K562 (cell line): ENCODE measurements around the gene EPHB4. TPM values are rescaled to one million over a fixed set of nuclear protein-coding genes. Genes with fewer than 3 reads are reported as not detected.

Experiments used
- CHCHD3 ChIP-seq: fragments of 250-450 bp; sonication (Bioruptor Pico); IDR thresholded peaks from 2 replicates; pipeline ENCODE4 v2.1.2; 2022; ENCODE audit warnings: mild to moderate bottlenecking
- CHD7 ChIP-seq: fragments of 200-600 bp; sonication (generic); IDR thresholded peaks from one replicate; pipeline ENCODE4 v1.6.1; 2012; ENCODE audit warnings: mild to moderate bottlenecking, low read depth, low read length, inconsistent platforms
- ETS2 ChIP-seq: IDR thresholded peaks from 2 replicates; pipeline ENCODE4 v1.6.1; 2016; ENCODE audit warnings: borderline replicate concordance, missing genetic modification characterization, mild to moderate bottlenecking, moderate library complexity, missing compliant biosample characterization; ENCODE audit not compliant: poor library complexity, severe bottlenecking
- FOXM1 ChIP-seq, 2 experiments: fragments of 450-650 bp in 1 of 2; sonication (generic) in 1 of 2; formaldehyde crosslinking in 1 of 2; IDR thresholded peaks; 2 replicates each; pipeline versions ENCODE4 v1.6.1 to v1.9.0; 2017 to 2022; ENCODE audit warnings: low read depth in 2 of 2, mild to moderate bottlenecking in 2 of 2, missing genetic modification reagents in 1 of 2, moderate library complexity in 1 of 2
- FOXO4 ChIP-seq: fragments of 450-650 bp; formaldehyde crosslinking; IDR thresholded peaks from 2 replicates; pipeline ENCODE4 v1.4.0; 2020; ENCODE audit warnings: mild to moderate bottlenecking, moderate library complexity
- RBBP5 ChIP-seq: fragments of 200-600 bp; sonication (generic); IDR thresholded peaks from 2 replicates; pipeline ENCODE4 v1.6.1; 2012; ENCODE audit warnings: borderline replicate concordance, mild to moderate bottlenecking, low read length, control low read depth, inconsistent platforms; ENCODE audit not compliant: insufficient read depth, poor library complexity, severe bottlenecking
- TEAD4 ChIP-seq, 2 experiments: sonication (generic) in 1 of 2; formaldehyde crosslinking in 1 of 2; IDR thresholded peaks; 2 replicates each; pipeline versions ENCODE4 v1.6.1 to v1.8.0; 2012 to 2022; ENCODE audit warnings: borderline replicate concordance in 1 of 2, inconsistent platforms in 1 of 2, low read length in 1 of 2, mild to moderate bottlenecking in 1 of 2, missing genetic modification reagents in 1 of 2
- ZBTB7A ChIP-seq: IDR thresholded peaks from 2 replicates; pipeline ENCODE4 v1.6.1; 2011; ENCODE audit warnings: low read depth, mild to moderate bottlenecking, low read length, moderate library complexity, borderline replicate concordance; ENCODE audit not compliant: control insufficient read depth
- ZNF436 ChIP-seq: fragments of 250-450, 450-650 bp; sonication (Bioruptor Pico); formaldehyde crosslinking; IDR thresholded peaks from 2 replicates; pipeline ENCODE4 v1.7.0; 2020; ENCODE audit warnings: mild to moderate bottlenecking
- ZNF511 ChIP-seq: sonication (generic); formaldehyde crosslinking; IDR thresholded peaks from 2 replicates; pipeline ENCODE4 v1.8.0; 2022; ENCODE audit warnings: mild to moderate bottlenecking, missing genetic modification reagents
- ZNF699 ChIP-seq: fragments of 250-450 bp; sonication (Bioruptor Pico); IDR thresholded peaks from 2 replicates; pipeline ENCODE4 v1.8.0; 2021; ENCODE audit warnings: mild to moderate bottlenecking, moderate library complexity; ENCODE audit not compliant: insufficient replicate concordance
- polyA plus RNA-seq, 8 experiments: library from polyadenylated mRNA; depleted of rRNA in 4 of 8; stranded (reverse) in 5 of 8; unstranded in 3 of 8; fragments of >200 nt; fragmentation: Nextera tagmentation in 2 of 8; fragmentation: Illumina TruSeq in 1 of 8; extraction: Ambion mirVana in 2 of 8; extraction: Trizol in 1 of 8; gene quantifications; 2 replicates each; pipeline versions ENCODE4 v1.2.1 to v1.2.3, GENCODE V29; 2011 to 2014; ENCODE audit warnings: inconsistent platforms in 1 of 8, missing spikeins in 1 of 8
- total RNA-seq, 7 experiments: library from RNA; depleted of rRNA in 6 of 7; stranded (reverse); fragments of >200 nt in 6 of 7; fragmentation: Illumina TruSeq in 2 of 7; extraction: Trizol in 2 of 7; gene quantifications; 2 replicates each; pipeline versions ENCODE4 v1.2.1 to v1.2.3, GENCODE V29; 2011 to 2021; ENCODE audit warnings: low replicate concordance in 1 of 7

The EPHB4 gene
- total and polyA plus RNA-seq, 9 of the 15 experiments (the other 6 are each of a cell fraction or from before 2014, with no cell fraction given): 1.2 to 82.1 (median 37.9) TPM

GRCh38 chr7:100826514-100827329 is 601 bp downstream of the EPHB4 start (continued):
- TF ChIP-seq CHD7: no peak
- peak; percentile 84; the same call in 1 of the 2 replicates for TF ChIP-seq ZBTB7A
- no peak for TF ChIP-seq FOXO4 (CRISPR knock-in tag)
- 0 out of 2 replicates have a peak, but pooled peaks have one; percentile 26 for TF ChIP-seq FOXM1 (IDR thresholded peaks at IDR 0.05; ENCODE audit: low read depth)
- TF ChIP-seq FOXM1 (CRISPR knock-in tag; IDR thresholded peaks at IDR 0.05; ENCODE audit: low read depth): no peak
- TF ChIP-seq RBBP5: peak; percentile 79
- TF ChIP-seq ZNF511 (CRISPR knock-in tag): 0 out of 2 replicates have a peak, but pooled peaks have one; percentile 35
- TF ChIP-seq ZNF436 (CRISPR knock-in tag): no peak
- no peak for TF ChIP-seq ETS2
- TF ChIP-seq CHCHD3 (CRISPR knock-in tag): no peak
- no peak for TF ChIP-seq ZNF699 (CRISPR knock-in tag)
- TF ChIP-seq TEAD4 (IDR thresholded peaks at IDR 0.05; ENCODE audit: low read length): no peak
- TF ChIP-seq TEAD4 (CRISPR knock-in tag; IDR thresholded peaks at IDR 0.05; ENCODE audit: borderline replicate concordance): no peak
